ENCODE data around the gene IRAK3. TPM values are rescaled to one million over a fixed set of nuclear protein-coding genes. Genes with fewer than 3 reads are reported as not detected.

IRAK3 gene, protein sequence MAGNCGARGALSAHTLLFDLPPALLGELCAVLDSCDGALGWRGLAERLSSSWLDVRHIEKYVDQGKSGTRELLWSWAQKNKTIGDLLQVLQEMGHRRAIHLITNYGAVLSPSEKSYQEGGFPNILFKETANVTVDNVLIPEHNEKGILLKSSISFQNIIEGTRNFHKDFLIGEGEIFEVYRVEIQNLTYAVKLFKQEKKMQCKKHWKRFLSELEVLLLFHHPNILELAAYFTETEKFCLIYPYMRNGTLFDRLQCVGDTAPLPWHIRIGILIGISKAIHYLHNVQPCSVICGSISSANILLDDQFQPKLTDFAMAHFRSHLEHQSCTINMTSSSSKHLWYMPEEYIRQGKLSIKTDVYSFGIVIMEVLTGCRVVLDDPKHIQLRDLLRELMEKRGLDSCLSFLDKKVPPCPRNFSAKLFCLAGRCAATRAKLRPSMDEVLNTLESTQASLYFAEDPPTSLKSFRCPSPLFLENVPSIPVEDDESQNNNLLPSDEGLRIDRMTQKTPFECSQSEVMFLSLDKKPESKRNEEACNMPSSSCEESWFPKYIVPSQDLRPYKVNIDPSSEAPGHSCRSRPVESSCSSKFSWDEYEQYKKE
- 5.0 TPM for total RNA-seq
- long read RNA-seq, full-length matches to known transcripts, result 1 of 1 reads
- long read RNA-seq, partial matches to known transcripts, result 0 of 1 reads
- long read RNA-seq, other reads (novel, unspliced or antisense), result 0 of 1 reads

DNA sequence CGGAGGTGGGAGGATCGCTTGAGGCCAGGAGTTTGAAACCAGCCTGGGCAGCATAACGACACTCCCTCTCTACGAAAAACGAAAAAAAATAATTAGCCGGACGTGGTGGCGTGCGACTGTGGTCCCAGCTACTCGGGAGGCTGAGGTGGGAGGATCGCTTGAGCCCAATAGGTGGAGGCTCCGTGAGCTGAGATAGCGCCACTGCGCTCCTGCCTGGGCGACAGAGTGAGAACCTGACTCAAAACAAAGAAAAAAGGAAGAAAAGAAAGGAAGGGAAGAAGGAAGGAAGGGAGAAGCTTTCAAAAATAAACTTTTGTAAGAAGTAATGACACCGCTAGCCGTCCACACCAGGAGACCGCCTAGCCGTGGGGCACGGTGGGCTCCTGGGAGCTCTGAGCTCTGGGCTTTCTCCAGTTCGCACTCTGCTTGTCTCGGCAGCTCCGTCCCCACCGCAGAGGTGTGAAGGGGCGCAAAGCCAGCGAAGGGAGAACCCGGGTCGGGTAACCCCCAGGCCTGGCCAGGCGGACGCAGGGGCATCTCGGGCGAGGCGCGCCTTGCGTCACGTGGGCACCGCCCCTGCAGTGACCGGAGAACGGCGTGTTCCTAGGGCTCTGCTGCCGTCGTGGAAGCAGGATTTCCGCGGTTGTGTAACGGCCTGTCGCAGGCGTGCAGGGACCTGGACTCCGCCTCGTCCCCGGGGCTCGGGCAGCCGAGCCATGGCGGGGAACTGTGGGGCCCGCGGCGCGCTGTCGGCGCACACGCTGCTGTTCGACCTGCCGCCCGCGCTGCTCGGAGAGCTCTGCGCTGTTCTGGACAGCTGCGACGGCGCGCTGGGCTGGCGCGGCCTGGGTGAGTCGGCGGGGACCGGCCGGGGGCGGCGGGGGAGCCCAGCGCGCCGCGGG is at the start of gene IRAK3:
Gene IRAK3 (plus strand): TSS at position 631 of the 902 bp plus-strand sequence. CDS start 86 bp downstream, at position 717.
- intact Hi-C loops (cut with DNase I), result loop anchor here (1.0 kb wide), 1 partner anchor 20 kb away; the partner anchor contains the start of gene TMBIM4
- ATAC-seq (peak; percentile 97), DNase-seq (ENCODE audit: missing footprints) (peak; percentile 96)

DNA sequence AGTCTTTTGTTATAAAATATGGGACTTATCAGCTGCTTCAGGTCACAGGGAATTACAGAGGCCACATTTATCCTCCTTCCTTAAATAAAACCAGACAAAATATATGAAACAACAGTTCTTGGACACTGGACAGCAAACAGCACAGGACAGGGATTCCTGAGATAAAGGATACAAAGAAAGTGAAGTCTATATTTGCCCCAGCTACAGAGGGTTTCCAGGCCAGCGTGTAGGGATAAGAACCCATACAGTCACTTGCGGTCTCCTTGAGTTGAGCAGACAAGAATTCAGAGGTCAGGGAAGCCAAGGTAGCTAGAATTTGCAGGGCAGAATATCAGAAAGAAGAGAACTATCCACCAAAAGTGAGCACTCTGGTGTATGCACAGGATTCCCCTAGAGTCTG is 49.7 kb upstream of the IRAK3 start:
- intact Hi-C loops (cut with DNase I), result no loop called here
- no peak for DNase-seq (ENCODE audit: missing footprints)
- ATAC-seq, result no peak

DNA sequence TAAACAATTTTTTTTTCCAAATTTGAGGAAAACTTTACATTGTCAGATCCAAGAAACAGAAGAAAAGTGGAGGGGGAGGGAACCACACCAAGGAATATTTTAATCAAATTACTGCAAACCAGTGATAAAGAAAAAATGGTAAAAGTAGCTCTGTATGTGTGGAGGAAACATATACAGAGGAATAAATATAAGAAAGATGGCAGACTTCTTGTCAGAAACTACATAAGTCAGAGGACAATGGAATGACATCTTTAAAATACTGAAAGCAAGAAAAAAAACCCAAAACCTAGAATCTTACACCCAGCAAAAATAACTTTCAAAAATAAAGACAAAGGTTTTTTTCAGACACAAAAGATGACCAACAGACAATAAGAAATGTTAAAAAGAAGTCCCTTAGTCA is 48.3 kb upstream of the IRAK3 start:
- DNase-seq (ENCODE audit: missing footprints), result no peak
- no peak for ATAC-seq
- intact Hi-C loops (cut with DNase I), result loop anchor here (10.0 kb wide), 1 partner anchor 264 kb away; no protein-coding TSS in a partner anchor

DNA sequence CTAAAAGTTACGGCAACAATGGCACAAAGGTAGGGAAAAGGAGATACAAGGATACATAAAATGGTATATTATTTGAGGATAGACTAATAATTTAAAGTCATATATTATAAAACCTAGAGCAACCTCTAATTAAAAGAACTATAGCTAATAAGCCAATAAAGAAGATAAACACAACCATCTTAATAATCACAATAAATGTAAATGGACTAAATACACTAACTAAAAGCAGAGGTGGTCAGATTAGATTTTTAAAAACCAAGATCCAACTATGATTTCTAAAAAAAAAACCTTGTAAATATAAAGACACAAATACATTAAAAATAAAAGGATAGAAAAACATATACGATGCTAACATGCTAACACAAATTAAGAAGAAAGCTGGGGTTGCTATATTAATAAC is 47.7 kb upstream of the IRAK3 start:
- ATAC-seq (no peak), DNase-seq (ENCODE audit: missing footprints) (no peak)
- intact Hi-C loops (cut with DNase I), result loop anchor here (10.0 kb wide), 1 partner anchor 264 kb away; no protein-coding TSS in a partner anchor

DNA sequence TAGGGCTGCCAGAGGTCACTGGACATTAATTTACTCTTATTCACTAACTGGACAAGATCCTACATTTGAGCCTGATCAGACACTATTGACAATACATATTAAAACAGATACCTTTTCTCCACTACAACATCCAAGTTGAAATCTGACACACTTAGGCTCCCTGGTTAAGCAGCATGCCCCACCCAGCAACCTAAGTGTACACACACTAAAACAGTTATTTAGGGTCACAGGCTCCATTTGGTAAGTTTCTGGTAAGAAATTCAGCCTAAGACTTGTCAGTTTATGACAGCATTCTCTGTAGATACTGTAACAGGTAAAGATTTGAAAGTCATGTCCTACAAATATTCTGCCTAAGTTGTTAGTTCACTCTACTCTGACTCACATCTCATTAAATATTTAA is 46.2 kb upstream of the IRAK3 start:
- no peak for ATAC-seq
- intact Hi-C loops (cut with DNase I), result loop anchor here (10.0 kb wide), 1 partner anchor 262 kb away; no protein-coding TSS in a partner anchor
- no peak for DNase-seq (ENCODE audit: missing footprints)

DNA sequence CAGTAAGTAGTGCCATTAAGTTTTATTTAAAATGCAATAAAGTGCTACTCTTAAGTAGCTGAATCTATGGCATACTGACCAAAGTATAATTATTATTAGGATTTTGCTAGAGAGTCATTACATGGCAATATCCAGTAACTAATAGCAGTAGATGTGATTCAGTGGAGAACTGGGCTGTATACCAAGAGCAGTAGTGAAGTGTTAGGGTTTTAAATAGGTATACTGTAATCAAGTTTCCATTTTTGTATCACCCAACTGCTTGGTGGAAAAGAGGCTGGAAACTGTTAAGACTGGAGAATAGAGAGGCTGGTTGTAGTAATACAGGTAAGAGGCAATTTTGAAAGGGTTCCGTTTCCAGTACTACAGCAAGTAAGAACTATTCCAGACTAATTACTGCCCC is 45.1 kb upstream of the IRAK3 start:
- no peak for DNase-seq (ENCODE audit: missing footprints)
- intact Hi-C loops (cut with DNase I), result loop anchor here (10.0 kb wide), 1 partner anchor 261 kb away; no protein-coding TSS in a partner anchor
- ATAC-seq, result peak; percentile 59

DNA sequence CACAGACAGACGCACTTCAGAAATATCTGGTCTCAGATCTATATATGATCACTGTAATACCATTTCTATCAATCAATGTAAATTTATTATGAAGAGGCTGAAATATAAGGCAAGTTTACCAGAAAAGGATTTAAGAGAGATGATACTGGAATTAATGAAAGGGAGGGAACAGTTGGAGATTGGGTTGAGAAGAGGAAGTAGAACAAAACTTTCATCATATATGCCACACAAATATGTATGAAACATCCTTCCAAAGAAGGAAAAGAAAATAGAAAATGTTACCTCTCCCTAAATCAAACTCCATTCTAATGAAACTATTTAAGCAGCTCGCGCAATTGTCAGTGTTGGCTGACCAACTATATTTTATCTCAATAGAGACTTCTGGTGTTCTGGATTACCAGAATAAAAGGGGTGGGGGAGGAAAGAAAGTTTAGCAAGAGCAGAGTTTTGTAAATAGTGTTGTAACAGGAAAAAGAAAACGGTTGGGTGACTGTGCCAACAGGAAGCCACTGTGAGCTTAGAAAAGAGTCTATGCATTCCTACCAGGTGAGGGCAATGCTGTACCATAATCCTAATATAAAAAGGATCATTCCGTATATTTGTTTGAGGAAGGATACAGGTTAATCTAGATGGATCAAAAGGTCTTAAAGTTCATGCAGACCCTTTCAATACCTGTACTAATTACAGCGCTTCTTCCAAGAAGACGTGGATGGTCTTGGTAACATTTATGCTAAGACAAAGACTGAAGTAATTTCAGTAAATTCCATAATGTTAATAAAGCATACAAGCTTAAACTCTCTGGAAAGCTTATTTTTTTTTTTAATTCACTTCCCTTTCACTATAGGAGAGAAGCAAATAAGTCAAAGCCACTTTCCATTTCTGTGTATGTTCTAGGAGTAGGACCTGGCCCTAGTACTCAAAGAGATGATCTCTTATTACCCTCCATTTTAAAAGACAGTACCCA is 43.9 kb upstream of the IRAK3 start:
- intact Hi-C loops (cut with DNase I), result loop anchor here (10.0 kb wide), 1 partner anchor 260 kb away; no protein-coding TSS in a partner anchor
- peak; percentile 84 for ATAC-seq
- DNase-seq (ENCODE audit: missing footprints), result no peak

DNA sequence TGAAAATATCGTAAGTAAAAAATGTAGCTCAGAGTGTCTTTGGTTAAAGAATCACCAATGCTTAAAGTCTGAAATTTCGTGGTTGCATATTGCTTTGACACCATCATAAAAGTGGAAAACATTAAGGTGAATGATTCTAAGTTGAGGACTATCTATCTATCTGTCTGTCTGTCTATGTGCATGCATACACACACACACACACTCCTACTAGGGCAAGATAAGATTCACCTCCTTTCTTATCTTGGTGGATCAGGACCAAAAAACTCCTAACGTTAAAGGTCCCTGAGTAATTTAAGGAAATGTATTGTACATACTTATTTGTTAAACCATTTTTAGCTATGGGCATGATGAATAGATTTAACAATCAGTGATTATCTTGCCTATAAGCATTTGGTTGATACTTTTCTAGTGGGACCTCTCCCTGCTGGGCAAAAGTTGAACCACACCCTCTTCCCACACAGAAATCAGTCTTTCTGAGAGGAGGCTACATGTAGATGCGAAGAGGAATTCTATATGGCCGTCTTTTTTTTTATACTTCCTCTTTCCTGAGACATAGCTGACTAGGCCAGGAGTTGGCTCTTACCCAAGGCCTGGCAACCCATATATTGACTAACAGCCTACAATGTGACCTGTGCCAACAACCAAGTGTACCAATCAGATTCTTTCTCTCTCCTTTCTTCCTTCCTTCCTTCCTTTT is 39.2 kb upstream of the IRAK3 start:
- intact Hi-C loops (cut with DNase I), result loop anchor here (10.0 kb wide), 1 partner anchor 255 kb away; no protein-coding TSS in a partner anchor
- ATAC-seq (no peak), DNase-seq (ENCODE audit: missing footprints) (peak; percentile 64)

DNA sequence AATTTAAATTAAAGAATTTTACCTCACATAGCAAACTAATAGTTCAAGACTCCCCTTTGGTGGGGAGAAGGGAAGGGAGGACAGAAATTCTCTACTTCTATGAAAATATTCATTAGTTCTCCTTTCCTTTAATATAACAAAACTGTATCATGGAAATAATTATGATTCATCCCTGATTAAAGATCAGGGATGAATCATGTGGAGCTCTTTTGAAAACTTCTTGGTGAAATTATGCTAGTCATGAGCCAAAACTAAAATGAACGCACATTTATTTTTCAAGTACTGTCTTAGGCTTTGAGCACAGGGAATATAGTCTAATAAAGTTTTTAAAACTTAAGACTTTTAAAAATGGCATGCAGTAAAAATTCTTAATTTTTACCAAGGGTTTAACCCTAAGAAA is 36.3 kb upstream of the IRAK3 start:
- intact Hi-C loops (cut with DNase I), result no loop called here
- DNase-seq (ENCODE audit: missing footprints) (no peak), ATAC-seq (no peak)

DNA sequence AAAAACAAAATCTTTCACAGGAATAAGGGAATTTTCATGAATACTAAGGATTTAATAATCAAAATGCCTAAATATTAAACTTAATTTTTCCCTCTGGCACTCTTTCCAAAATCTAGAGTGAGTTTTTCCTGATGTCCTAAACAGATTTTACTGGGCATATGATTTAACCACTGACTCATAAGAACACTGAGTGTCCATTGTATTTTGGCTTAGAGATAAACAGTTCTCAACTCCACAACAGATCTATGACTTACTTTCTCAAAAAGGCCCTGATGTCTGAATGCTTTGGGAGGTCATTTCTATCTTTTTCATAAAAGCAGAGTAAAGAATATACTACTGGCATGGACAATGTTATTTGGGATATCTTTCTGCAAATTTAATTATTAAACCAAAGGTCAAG is 34.2 kb upstream of the IRAK3 start:
- intact Hi-C loops (cut with DNase I), result no loop called here
- no peak for DNase-seq (ENCODE audit: missing footprints)
- no peak for ATAC-seq

DNA sequence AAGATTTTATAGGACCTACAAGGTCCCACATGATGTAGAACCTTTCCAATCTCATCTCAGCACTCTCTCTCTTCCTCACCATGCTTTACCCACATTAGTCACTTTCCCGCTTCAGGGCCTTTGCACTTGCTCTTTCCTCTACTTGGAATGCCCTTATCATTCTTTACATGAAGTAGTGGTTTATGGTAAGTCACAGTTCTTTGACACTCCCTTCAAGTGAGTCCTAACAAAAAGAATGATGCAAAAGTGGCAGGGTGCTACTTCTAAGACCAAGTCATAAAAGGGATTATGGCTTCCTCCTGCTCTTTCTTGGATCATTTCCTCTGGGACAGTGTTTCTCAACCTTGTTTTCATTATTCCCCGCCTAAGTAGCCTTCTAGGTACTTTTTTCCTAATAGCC is 32.4 kb upstream of the IRAK3 start:
- DNase-seq (ENCODE audit: missing footprints) (no peak), ATAC-seq (no peak)
- intact Hi-C loops (cut with DNase I), result no loop called here

DNA sequence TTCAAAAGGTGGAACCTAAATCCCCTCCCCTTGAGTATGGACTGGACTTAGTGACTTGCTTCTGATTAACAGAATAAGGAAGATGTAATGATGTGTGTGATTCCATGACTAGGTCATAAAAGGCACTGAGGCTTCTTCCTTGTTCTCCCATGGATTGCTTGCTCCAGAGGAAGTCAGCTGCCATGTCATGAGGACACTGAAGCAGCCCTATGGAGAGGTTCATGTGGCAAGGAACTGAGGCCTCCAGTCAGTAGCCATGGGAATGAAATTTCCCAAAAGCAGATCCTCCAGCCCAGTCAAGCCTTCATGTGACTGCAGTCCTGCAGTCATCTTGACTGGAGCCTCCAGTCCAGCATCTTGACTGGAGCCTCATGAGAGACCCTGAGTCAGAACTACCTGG is 29.9 kb upstream of the IRAK3 start:
- ATAC-seq, result no peak
- DNase-seq (ENCODE audit: missing footprints), result no peak
- intact Hi-C loops (cut with DNase I), result no loop called here

DNA sequence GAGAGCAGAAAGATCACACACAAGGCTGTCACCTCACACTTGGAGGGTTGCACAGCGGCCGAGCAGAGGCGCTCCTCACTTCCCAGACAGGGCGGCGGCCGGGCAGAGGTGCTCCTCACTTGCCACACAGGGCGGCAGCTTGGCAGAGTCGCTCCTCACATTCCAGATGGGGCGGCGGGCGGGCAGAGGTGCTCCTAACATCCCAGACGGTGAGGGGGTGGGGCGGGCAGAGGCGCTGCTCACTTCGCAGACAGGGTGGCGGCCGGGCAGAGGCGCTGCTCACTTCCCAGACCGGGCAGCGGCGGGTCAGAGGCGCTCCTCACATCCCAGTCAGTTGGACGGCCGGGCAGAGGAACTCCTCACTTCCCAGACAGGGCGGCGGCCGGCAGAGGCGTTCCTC is 28.3 kb upstream of the IRAK3 start:
- intact Hi-C loops (cut with DNase I), result no loop called here
- DNase-seq (ENCODE audit: missing footprints), result no peak
- no peak for ATAC-seq

DNA sequence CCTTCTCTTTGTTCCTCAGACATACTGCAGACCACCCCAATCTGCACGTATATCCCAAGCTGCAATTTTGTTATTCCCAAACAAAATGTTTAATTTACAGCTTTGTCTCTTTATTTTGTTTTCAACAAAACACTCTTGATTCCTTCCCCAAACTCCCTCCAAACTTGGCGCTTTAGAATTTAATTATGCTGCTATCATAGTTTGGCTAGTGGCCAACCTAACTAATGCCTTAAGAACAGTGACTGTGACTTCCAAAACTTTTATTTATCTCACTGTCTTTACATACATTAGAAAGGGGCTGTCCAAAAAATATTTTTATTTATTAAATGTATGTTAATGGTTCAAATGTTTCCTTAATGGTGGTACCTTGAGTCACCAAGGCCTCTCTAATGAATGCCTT is 26.3 kb upstream of the IRAK3 start:
- no peak for DNase-seq (ENCODE audit: missing footprints)
- intact Hi-C loops (cut with DNase I), result no loop called here
- no peak for ATAC-seq

DNA sequence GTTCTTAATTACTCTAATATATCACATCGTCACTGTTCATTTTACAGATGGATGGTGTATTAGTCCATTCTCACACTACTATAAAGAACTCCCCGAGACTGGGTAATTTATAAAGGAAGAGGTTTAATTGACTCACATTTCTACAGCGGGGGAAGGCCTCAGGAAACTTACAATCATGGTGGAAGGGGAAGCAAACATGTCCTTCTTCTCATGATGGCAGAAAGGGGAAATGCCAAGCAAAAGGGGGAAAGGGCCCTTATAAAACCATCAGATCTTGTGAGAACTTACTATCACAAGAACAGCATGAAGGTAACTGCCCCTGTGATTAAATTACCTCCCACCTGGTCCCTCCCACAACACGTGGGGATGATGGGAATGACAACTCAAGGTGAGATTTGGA is 25.7 kb upstream of the IRAK3 start:
- intact Hi-C loops (cut with DNase I), result no loop called here
- ATAC-seq (no peak), DNase-seq (ENCODE audit: missing footprints) (no peak)

DNA sequence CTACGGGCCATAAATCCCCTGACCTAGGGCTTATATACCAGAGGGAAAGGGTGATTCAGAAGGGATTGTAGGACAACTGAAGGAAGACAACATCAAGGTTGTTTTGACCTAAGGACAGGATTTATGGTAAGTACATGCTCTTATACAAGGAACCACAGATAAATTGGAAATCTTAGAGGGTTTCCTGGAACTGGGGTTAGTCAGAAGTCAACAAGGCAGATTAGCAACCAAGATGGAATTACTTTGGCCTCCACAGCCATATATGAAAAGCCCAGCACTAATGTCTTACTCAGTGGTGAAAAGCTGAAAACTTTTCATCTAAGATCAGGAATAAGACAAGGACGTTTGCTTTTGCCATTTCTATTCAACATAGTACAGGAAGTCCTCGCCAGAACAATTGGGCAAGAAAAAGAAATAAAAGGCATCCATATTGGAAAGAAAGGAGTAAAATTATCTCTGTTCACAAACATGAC is 24.6 kb upstream of the IRAK3 start:
- intact Hi-C loops (cut with DNase I), result no loop called here
- ATAC-seq (no peak), DNase-seq (ENCODE audit: missing footprints) (no peak)

DNA sequence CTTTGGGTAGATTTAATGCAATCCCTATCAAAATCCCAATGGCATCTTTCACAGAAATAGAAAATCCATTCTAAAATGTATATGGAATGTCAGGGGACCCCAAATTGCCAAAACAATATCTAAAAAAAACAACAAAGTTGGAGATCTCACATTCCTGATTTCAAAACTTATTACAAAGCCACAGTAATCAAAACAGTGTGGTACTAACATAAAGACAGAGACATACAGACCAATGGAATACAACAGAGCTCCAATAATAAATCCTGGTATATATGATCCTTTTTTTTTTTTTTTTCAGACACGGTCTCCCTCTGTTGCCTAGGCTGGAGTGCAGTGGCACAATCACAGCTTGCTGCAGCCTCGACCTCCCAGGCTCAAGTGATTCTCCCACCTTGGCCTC is 23.9 kb upstream of the IRAK3 start:
- intact Hi-C loops (cut with DNase I), result loop anchor here (5.0 kb wide), 1 partner anchor 33 kb away; the partner anchor contains the start of gene LLPH

More for the DNA sequence above, 23.9 kb upstream of the IRAK3 start:
- DNase-seq (ENCODE audit: missing footprints) (no peak), ATAC-seq (no peak)

Measured in Right ventricle myocardium inferior (tissue), 1 donor.